K562 (cell line): ENCODE results near the gene YOD1. TPM values are rescaled to one million over a fixed set of nuclear protein-coding genes. Genes with fewer than 3 reads are reported as not detected.

Experiments
- E2F6 ChIP-seq, 2 experiments: IDR thresholded peaks; 2 replicates each; pipeline ENCODE4 v1.6.1; 2011; ENCODE audit warnings: borderline replicate concordance in 1 of 2, control low read depth in 1 of 2, low read depth in 1 of 2, low read length in 1 of 2, mild to moderate bottlenecking in 1 of 2, mixed read lengths in 1 of 2, moderate library complexity in 1 of 2; ENCODE audit not compliant: insufficient read depth in 1 of 2, insufficient read length in 1 of 2, poor library complexity in 1 of 2, severe bottlenecking in 1 of 2; ENCODE audit errors: extremely low read depth in 1 of 2
- EHMT2 ChIP-seq: fragments of 450-650 bp; IDR thresholded peaks from 2 replicates; pipeline ENCODE4 v1.6.1; 2018; ENCODE audit warnings: antibody characterized with exemption
- FOXM1 ChIP-seq, 2 experiments: fragments of 450-650 bp in 1 of 2; sonication (generic) in 1 of 2; formaldehyde crosslinking in 1 of 2; IDR thresholded peaks; 2 replicates each; pipeline versions ENCODE4 v1.6.1 to v1.9.0; 2017 to 2022; ENCODE audit warnings: low read depth in 2 of 2, mild to moderate bottlenecking in 2 of 2, missing genetic modification reagents in 1 of 2, moderate library complexity in 1 of 2
- HBP1 ChIP-seq: fragments of 450-650 bp; formaldehyde crosslinking; IDR thresholded peaks from 2 replicates; pipeline ENCODE4 v1.4.0; 2022; ENCODE audit warnings: missing genetic modification characterization
- ID3 ChIP-seq, 2 experiments: fragments of 250-450 bp in 1 of 2; fragments of 450-650 bp in 1 of 2; sonication (Bioruptor Pico) in 1 of 2; IDR thresholded peaks; 2 replicates each; pipeline versions ENCODE4 v1.6.1 to v1.8.0; 2016 to 2021; ENCODE audit warnings: mild to moderate bottlenecking in 2 of 2, moderate library complexity in 2 of 2, missing compliant biosample characterization in 1 of 2, missing genetic modification characterization in 1 of 2
- MEF2A ChIP-seq: IDR thresholded peaks from 2 replicates; pipeline ENCODE4 v1.6.1; 2011; ENCODE audit warnings: low read depth, mild to moderate bottlenecking, low read length, moderate library complexity; ENCODE audit not compliant: control insufficient read depth
- MNT ChIP-seq, 2 experiments: fragments of 450-650 bp; conservative IDR thresholded peaks; 2 replicates each; pipeline ENCODE4 v1.6.1; 2017; ENCODE audit warnings: mild to moderate bottlenecking in 2 of 2, moderate library complexity in 2 of 2
- TEAD1 ChIP-seq, 2 experiments: fragments of 450-650 bp in 1 of 2; sonication (generic) in 1 of 2; formaldehyde crosslinking; IDR thresholded peaks; 2 replicates each; pipeline versions ENCODE4 v1.4.0 to v1.8.0; 2020 to 2022; ENCODE audit warnings: mild to moderate bottlenecking in 2 of 2, missing genetic modification reagents in 1 of 2
- TEAD2 ChIP-seq: fragments of 450-650 bp; IDR thresholded peaks from 2 replicates; pipeline ENCODE4 v1.6.1; 2016; ENCODE audit warnings: missing genetic modification characterization, control low read depth, missing compliant biosample characterization
- ZNF354B ChIP-seq: fragments of 250-450 bp; sonication (Bioruptor Pico); IDR thresholded peaks from 2 replicates; pipeline ENCODE4 v1.4.0; 2020
- ZNF639 ChIP-seq, 2 experiments: fragments of 200-800 bp in 1 of 2; sonication (Bioruptor generic) in 1 of 2; sonication (generic) in 1 of 2; formaldehyde crosslinking in 1 of 2; IDR thresholded peaks in 1 of 2; conservative IDR thresholded peaks in 1 of 2; 2 replicates each; pipeline versions ENCODE4 v1.5.0 to v1.6.1; 2016 to 2020; ENCODE audit warnings: missing compliant biosample characterization in 1 of 2, missing genetic modification characterization in 1 of 2, missing genetic modification reagents in 1 of 2
- ZNF76 ChIP-seq: fragments of 250-450 bp; sonication (Bioruptor Pico); IDR thresholded peaks from 2 replicates; pipeline ENCODE4 v1.4.0; 2020; ENCODE audit warnings: mild to moderate bottlenecking, moderate library complexity, borderline replicate concordance
- polyA plus RNA-seq, 8 experiments: library from polyadenylated mRNA; depleted of rRNA in 4 of 8; stranded (reverse) in 5 of 8; unstranded in 3 of 8; fragments of >200 nt; fragmentation: Nextera tagmentation in 2 of 8; fragmentation: Illumina TruSeq in 1 of 8; extraction: Ambion mirVana in 2 of 8; extraction: Trizol in 1 of 8; gene quantifications; 2 replicates each; pipeline versions ENCODE4 v1.2.1 to v1.2.3, GENCODE V29; 2011 to 2014; ENCODE audit warnings: inconsistent platforms in 1 of 8, missing spikeins in 1 of 8
- total RNA-seq, 7 experiments: library from RNA; depleted of rRNA in 6 of 7; stranded (reverse); fragments of >200 nt in 6 of 7; fragmentation: Illumina TruSeq in 2 of 7; extraction: Trizol in 2 of 7; gene quantifications; 2 replicates each; pipeline versions ENCODE4 v1.2.1 to v1.2.3, GENCODE V29; 2011 to 2021; ENCODE audit warnings: low replicate concordance in 1 of 7

Gene YOD1
- total and polyA plus RNA-seq, 9 of the 15 experiments (the other 6 are each of a cell fraction or from before 2014, with no cell fraction given) = 18.2 to 78.1 (median 46.9) TPM

GRCh38 chr1:207051191-207051943 is at the start of gene YOD1 (continued):
- TF ChIP-seq E2F6 (IDR thresholded peaks at IDR 0.05; ENCODE audit: borderline replicate concordance in 1 of 2, extremely low read depth in 1 of 2, insufficient read depth in 1 of 2, insufficient read length in 1 of 2, low read depth in 1 of 2, low read length in 1 of 2, poor library complexity in 1 of 2, severe bottlenecking in 1 of 2) = peak in 1 of 2 experiments; percentile 10
- peak in 1 of 2 experiments; percentile 15; a peak in 1 of 4 replicates for TF ChIP-seq MNT (conservative IDR thresholded peaks at IDR 0.05)
- TF ChIP-seq TEAD2 (tag) = peak; percentile 74; the same call in 1 of the 2 replicates
- TF ChIP-seq ID3 (CRISPR knock-in tag; IDR thresholded peaks at IDR 0.05) = no peak
- TF ChIP-seq ID3 (tag; IDR thresholded peaks at IDR 0.05) = 0 out of 2 replicates have a peak, but pooled peaks have one; percentile 51
- TF ChIP-seq HBP1 (CRISPR knock-in tag) = no peak
- peak; percentile 34; the same call in 1 of the 2 replicates for TF ChIP-seq FOXM1 (IDR thresholded peaks at IDR 0.05; ENCODE audit: low read depth)
- TF ChIP-seq FOXM1 (CRISPR knock-in tag; IDR thresholded peaks at IDR 0.05; ENCODE audit: low read depth) = no peak
- no peak for TF ChIP-seq MEF2A
- TF ChIP-seq ZNF76 = peak; percentile 15; the same call in 1 of the 2 replicates
- peak in 1 of 2 experiments; percentile 5; a peak in 1 of 4 replicates for TF ChIP-seq TEAD1 (CRISPR knock-in tag; IDR thresholded peaks at IDR 0.05)
- TF ChIP-seq ZNF354B (CRISPR knock-in tag) = no peak
- no peak for TF ChIP-seq EHMT2
- TF ChIP-seq ZNF639 (CRISPR knock-in tag; conservative IDR thresholded peaks at IDR 0.05 in 1 of 2, IDR thresholded peaks at IDR 0.05 in 1 of 2) = peak in 1 of 2 experiments; percentile 64; a peak in 2 of 4 replicates
